ENCODE results near the gene MRPS30.
"Not testable (repeated sequence)": the region's sequence is repeated elsewhere in the genome, so short reads cannot be mapped to it uniquely, and the experiment has no call there.

Gene MRPS30

GRCh38 chr5:44824662-44825061, 15.9 kb downstream of the MRPS30 start:
- DNase-seq, result not testable (repeated sequence)

- DNase-seq, result no peak
Observed at GRCh38 chr5:44827681-44828080, 18.9 kb downstream of the MRPS30 start.

- no peak for DNase-seq
Observed at GRCh38 chr5:44828719-44829118, 20.0 kb downstream of the MRPS30 start.

GRCh38 chr5:44830951-44831350, 22.2 kb downstream of the MRPS30 start:
- DNase-seq, result no peak

GRCh38 chr5:44833249-44833648, 24.5 kb downstream of the MRPS30 start:
- no peak for DNase-seq

GRCh38 chr5:44835693-44836092, 26.9 kb downstream of the MRPS30 start:
- DNase-seq, result no peak

- no peak for DNase-seq
Observed at GRCh38 chr5:44839018-44839681, 30.4 kb downstream of the MRPS30 start.

- DNase-seq, result no peak
Observed at GRCh38 chr5:44842496-44843282, 33.9 kb downstream of the MRPS30 start.

- no peak for DNase-seq
Observed at GRCh38 chr5:44844744-44845143, 36.0 kb downstream of the MRPS30 start.

- DNase-seq, result no peak
Observed at GRCh38 chr5:44845777-44846176, 37.0 kb downstream of the MRPS30 start.

GRCh38 chr5:44847206-44847852, 38.6 kb downstream of the MRPS30 start:
- DNase-seq, result no peak

- DNase-seq, result no peak
Observed at GRCh38 chr5:44860267-44860666, 51.5 kb downstream of the MRPS30 start.

GRCh38 chr5:44862808-44863207, 54.1 kb downstream of the MRPS30 start:
- DNase-seq, result no peak
